Stimulated activated CD4-positive, alpha-beta T cell treated with anti-CD3 and anti-CD28 coated beads, Interleukin-12 subunit alpha, Interleukin-12 subunit beta, amount 100 ng/mL, for 4 hours (primary cell): Measurements from ENCODE around the gene RPL3.

Experiments
- DNase-seq: peaks from one replicate; pipeline ENCODE4 v3.0.0-alpha.2; 2020

RPL3 gene

DNA sequence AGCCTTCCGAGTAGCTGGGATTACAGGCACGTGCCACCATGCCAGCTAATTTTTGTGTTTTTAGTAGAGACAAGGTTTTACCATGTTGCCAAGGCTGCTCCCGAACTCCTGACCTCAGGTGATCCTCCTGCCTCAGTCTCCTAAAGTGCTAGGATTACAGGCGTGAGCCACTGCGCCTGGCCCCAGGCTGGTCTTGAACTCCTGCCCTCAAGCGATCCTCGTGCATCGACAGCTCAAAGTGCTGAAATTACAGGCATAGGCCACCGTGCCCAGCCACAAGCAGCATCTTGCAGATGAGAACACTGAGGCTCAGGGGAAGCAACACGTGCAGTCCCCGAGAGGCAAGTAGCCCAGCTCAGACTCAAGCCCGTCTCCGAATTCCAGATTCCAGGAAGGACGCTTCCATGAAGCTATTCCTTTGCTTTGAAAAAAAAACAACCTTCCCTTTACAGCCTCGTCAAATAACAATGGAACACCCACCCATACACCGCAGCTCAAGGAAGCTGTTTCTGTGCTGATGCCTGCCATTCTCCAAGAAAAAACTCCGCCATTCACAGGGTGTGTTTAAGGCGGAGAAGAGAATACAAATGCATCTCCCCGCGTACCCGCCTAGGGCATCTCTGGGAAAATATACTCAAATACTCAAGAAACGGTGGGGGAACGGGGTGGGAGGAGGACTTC lies 40.1 kb downstream of the RPL3 start:
- DNase-seq, result no peak

DNA sequence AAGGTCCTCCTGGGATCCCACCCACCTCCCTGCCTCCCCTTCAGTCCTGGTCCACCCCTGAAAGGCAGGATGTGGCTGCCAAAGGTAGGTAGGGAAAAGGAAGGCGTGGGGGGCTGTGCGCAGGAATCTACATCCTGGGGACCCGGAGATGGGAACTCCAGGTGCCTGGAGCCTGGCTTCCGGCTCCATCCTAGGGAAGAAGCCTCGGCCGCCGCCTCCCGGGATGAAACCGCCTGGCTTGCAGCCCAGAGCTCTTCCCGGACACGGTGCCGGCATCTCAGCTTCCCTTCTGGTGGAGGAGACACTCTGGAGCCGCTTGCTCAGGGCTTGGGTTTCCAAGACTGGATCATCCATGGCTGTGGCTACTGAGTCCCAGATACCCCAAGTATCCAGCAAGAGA lies 41.4 kb downstream of the RPL3 start:
- DNase-seq, result no peak

DNA sequence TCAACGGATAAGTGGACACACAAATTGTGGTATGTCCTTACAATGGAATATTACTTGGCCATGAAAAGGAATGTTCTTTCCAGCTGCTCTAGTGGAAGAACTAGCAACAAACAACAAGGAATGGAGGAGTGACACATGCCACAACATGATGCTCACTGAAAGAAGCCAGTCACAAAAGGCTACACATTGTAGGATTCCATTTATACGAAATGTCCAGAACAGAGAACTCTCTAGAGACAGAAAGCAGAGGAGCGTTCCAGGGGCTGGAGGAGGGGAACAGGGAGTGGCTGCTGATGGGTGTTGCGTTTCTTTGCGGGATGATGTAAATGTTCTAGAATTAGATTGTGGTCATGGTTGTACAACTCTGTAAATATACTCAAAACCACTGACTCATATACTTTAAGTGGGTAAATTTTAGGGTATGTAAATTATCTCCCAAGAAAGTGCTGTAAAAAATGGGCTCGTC lies 42.2 kb downstream of the RPL3 start:
- no peak for DNase-seq

DNA sequence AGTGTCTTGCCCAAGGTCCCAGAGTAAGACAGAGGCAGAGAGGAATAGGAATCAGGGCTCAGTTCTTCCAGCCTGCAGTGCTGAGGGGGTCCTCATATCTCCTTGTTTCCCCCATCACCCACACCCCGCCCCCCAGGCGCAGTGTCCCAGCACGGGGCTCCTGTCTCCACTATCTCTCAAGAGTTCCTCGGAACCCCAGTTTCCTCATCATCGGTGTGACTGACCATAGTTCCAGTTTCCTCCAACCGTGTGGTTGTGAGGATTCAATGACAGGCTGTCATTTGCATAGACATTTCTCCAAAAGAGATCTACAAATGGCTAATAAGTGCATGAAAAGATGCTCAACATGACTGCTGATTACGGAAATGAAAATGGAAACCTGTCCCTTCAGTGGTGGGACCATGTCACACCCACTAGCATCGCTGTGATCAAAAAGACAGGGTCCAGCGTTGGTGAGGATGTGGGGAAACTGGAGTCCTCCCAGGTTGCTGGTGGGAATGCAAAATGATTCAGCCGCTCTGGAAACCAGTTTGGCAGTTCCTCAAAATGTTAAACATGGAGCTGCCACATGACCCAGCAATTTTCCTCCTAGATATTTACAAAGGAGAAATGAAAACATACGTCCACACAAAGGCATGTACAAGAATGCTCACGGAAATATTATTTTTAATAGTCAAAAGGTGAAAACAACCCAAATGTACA lies 42.8 kb downstream of the RPL3 start:
- no peak for DNase-seq

DNA sequence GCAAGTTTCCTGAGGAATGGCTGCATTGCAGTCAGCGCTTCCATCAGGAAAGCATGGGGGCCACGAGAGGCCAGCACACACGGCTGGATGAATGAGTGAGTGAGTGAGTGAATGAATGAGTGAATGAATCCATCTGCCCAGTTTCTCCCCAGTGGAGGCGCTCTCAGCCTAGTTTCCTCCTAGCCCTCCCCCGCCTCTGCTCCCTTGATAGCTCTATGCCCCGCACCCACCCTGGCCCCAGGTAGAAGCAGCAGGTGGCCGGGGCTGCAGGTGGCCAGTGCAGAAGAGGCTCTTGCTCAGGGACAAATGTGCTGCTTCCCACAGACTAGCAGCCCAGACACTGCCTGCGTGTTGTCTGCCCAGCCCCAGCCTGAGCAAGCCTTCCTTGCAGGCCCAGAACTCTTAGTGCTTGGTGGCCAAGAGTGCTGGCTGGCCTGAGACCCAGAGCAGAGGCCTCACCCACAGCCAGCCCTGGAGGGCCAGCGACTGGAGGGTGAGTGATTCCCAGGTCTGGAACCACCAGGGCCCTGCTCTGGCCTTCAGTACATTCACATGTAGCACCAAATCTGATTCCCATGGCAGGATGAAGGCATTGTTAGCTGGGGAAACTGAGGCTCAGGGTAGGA lies 43.5 kb downstream of the RPL3 start:
- no peak for DNase-seq

DNA sequence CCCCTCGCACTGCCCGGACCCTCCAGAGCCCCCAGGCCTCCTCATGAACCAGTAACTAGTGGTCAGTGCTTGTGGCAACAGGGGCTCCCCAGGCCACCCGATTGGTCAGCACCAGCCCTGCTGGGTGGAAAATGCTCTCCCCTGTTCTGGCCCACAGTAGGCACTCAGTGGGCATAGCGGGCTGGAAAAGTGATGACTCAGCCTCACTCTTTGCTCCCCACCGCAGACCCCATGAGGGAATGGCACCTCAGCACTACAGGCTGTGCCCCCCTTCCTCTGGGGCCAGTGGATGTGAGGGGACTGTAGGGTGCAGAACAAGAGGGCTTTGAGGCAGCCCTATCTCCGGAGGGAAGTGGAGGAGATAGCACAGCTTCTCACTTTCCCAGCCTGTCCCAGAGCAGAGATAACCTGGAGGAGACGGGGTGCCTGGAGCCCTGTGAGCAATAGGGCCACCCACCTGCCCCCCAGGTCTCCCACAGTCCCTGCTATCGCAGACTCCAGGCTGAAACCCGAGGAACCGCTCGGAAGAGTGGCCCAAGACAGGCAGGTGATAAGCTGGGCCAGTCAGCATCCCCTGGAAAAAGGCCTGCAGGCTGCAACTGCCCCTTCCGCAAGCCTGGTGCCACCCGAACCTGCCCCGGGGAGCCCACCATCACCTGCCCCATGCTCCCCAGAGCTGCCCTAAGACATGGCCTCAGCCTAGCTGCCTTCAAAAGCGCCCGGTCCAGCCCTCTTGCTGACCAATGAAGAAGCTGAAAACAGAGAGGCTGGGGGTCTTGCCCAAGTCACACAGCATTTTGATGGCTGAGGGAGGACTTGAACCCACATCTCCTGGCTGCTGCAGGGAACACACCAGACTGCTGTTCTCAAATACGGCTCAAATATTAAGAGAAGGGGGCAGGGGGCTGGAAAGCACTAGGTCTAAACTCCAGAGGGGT lies 45.2 kb downstream of the RPL3 start:
- DNase-seq, result no peak

DNA sequence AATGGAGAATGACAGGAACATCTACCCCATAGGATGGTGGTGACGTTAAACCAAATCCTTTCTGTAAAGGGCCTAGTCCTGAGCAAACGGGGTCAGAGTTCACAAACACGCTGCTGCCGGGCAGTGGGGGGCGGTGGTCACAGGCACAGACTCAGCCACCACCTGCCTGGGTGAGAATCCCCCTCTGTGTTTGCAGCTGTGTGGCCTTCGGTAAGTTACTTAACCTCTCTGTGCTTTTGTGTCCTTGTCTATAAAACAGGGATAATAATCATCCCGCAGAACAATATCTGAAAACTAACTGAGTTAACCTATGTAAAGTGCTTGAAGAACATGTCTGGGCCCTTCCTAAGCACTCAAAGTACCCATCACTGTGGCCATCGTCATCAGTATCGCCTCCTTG lies 48.6 kb downstream of the RPL3 start:
- DNase-seq, result no peak

DNA sequence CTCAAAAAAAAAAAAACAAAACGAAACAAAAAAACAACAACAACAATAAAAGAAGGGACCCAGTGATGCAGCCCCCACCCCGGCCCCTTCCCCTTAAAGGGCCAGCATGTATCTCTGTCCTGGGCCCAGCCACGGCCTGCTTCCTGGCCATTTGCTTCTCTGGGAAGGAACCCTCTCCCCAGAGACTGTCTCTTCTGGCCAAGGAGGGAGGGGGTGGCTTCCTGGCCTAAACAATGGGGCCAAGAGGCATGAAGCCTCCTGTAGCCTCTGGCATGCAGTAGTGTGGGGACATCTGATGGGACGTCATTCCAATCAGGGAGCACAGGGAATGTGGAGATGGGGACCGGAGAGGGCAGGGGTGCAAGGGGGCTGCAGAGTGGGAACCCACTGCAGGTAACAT lies 49.1 kb downstream of the RPL3 start:
- DNase-seq, result no peak

DNA sequence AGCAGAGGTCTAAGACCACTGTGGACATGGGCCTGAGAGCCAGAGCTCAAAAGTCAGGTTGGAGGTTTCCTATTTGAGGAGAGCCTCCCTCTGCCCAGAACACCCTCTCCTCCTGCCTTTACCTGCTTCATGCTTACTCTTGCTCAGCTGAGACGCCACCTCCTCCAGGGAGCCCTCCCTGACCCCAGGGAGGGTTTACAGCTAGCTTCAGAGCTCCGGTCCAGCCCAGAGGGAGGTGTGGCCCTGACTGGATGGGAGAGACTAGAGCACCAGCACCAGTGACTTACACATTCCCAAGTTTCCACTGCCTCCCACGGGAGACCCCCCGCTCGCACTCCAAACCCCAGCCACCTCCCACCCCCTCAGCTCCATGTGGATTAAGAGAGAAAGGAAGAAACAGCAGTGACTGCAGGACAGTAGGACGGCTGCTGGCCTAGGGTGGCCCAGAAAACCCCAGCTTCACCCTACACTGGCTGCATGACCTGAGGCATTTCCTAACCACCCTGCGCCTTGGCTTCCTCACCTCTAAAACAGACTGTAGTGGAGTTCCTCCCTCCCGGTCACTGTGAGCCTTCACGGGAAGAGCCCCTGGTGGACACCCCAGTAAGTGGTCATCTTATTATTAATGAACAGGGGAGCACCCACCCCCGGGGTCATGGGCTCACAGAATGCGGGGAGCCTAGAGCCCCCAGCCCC lies 50.2 kb downstream of the RPL3 start:
- DNase-seq, result no peak

DNA sequence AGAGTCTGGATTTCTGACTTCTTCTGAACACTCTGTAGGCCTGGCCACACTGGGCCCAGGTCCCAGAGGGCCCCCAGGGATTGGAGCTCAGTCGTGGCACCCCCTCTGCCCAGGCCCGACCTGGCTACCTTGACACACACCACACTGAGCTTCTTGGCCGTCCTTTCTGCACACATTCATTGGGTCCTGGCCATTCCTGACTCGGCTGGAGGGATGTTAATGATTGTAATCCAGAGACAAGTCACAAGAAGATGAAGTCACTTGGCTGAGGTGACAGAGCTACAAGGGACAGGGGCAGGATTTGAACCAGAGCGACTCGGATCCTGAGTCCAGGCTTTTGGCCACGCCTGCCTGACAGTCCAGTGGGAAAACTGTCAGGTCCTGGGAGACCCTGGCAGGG lies 50.8 kb downstream of the RPL3 start:
- DNase-seq, result no peak

DNA sequence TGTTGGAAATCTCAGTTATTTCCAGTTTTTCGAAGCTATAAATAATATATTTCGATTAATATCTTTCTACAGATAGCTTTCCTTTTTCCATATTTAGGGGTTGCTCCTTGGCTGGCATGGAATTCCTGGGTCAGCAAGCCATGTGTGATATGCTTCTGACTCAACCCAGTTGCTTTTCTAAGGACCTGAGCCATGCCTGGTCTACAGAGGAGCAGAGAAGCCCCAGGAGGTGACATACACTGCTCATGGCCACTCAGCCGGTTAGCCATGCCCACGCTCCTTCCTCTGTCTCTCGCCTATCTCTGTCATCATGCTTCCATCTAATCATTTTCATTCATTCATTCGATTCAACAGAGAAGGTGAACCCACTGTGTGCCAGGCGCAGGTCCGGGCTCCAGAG lies 51.4 kb downstream of the RPL3 start:
- no peak for DNase-seq

DNA sequence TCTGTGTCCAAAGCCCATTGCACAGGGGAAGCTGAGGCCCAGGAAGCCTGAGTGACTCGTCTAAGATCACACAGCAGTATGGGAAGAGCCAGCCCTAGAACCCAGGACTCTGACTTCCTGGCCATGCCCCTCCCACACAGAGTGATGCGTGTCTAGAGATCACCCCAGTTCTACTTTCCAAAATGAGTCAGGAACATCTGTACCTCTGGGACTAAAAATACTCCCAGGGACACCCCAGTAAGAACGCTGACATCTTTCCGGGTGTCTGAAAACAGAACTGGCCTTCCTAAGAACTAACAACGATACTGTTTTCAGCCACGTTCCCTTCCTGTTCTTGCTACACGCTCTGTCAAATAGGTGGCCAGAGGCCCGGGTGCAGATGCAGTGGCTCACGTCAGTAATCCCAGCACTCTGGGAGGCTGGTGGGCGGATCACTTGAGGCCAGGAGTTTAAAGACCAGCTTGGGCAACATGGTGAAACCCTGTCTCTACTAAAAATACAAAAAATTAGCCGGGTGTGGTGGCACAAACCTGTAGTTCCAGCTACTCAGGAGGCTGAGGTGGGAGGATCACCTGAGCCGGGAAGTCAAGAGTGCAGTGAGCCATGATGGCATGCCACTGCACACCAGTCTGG lies 52.9 kb downstream of the RPL3 start:
- DNase-seq, result no peak

DNA sequence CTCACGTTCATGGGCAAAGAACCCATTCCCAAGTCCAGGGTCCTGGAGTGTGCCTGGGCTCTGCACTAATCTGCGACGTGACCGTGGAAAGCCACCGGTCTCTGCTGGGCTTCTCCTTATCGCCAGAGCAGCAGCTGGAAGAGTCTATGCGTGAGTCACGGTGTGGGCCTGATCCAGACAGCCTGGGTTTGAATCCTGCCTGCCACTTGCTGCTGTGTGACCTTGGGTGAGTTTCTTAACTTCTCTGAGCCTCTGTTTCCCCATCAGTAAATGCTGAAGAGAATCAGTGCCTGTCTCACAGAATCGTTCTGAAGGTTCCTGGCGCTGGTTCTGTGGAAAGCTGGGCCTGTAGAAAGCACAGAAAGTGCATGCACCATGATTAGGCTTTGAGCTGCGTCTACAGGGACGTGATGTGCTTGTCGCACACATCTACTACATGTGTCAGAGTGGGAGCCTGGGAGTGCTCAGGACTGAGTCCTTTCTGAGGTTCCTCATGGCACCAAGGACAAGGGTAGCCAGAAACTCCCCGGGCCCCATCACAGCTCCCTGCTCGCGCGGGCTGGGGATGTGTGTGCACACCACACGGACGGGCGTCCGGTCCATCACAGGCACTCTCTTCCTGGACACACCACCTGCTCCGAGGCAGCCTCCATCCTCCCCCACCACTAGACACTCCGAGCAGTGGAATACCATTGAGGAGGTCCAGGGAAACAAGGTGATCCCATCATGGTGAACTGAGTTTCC lies 54.1 kb downstream of the RPL3 start:
- DNase-seq, result no peak

DNA sequence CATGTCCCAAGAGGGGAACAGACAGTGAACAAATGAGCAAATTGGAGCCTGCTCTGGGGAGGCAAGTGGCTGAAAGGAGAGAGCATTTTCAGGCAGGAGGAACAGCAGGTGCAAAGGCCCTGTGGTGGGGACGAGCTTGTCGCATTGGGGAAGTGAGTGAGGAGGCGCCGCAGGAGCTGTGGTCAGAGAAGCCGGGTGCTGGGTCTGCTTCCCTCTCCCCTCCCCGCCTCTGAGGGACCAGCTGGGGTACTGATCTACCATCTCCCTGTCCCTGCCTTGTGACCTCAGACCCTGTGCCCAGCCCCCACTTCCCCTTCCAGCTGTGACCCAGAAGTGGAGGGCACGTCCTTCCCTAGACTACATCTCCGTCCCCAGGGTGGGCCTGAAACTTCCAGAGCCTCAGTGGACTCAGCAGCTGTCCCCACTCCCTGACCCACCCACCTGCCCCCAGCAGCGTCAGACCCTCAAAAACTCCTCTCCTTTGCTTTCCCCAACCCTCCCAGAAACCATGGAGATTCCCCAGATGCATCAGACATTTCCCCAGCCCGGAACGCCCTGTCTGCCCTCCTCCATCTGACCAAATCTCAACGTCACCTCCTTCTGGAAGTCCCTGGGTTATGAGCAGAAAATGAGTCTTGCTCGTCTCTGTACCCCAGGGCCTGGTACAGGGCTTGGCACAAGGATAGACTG lies 54.9 kb downstream of the RPL3 start:
- DNase-seq, result no peak

DNA sequence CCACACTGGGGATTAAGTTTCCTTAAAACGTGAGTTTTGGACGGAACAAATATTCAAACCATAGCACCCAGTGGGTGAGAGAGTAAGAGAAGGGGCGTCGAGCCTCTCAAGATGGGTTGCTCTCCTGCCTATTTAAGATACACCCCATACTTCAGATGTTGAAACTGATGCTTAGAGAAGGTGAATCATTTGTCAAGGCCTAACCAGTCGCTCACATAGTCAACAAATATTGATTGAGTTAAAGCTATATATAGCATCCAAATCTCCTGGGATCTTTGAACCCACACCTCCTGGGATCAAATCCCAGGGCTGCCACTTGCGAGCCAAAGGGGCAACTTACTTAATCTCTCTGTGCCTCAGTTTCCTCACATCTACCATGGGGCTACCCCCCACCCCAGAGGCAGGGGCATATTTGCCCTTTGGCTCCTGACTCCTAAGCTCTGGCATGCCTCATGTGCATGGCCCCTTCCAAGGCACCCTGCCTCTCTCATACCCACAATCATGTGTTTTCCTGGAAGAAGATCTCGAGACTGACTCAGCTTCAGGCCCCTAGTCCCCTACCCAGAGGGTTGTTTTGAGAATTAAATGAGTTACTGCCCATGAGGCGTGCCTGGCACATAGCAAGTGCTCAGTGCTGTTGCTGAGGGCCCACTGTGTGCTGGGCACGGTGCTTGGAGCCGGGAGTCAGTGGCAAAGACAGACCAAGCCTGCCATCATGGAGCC lies 55.6 kb downstream of the RPL3 start:
- DNase-seq, result no peak
